ENCODE data around the gene CLDN6. TPM values are rescaled to one million over a fixed set of nuclear protein-coding genes. Genes with fewer than 3 reads are reported as not detected.

CLDN6 gene
- total and polyA plus RNA-seq, 2 of the 13 experiments (the other 11 are each of a cell fraction or from before 2014, with no cell fraction given), result 5.9 to 7.6 TPM

DNA sequence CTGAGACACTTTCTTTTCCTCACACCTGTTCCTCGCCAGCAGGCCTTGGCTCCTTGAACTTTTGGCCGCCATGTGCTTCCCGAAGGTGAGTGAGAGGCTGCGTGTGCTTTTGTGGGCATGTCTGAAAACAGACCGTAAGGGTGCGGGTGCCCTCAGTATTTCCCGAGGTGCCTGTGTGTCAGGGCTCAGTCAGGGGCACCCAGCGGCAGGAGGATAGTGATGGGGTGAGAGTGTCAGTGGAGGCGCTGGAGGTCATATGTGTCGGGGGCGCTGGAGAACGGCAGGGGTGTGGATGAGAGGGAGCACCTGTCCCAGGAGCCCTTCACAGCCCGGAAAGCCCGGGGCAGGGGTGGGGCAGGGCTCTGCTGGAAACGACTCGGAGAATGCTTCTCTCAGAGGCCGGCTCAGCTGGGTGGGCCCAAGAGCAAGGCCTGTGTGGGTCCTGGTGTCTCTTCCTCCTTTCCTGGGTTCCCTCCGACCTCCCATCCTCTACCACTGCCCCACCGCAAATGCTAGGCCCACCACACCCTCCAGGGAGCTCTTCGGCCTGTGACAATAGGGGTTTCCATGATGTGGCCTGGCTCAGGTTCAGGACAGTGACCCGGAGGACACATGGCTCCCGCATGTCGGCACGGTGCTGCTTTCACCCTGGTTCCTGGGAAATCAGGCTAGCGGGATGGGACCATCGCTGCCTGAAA is 47.9 kb upstream of the CLDN6 start (continued):
- TF ChIP-seq, protein P1, sequence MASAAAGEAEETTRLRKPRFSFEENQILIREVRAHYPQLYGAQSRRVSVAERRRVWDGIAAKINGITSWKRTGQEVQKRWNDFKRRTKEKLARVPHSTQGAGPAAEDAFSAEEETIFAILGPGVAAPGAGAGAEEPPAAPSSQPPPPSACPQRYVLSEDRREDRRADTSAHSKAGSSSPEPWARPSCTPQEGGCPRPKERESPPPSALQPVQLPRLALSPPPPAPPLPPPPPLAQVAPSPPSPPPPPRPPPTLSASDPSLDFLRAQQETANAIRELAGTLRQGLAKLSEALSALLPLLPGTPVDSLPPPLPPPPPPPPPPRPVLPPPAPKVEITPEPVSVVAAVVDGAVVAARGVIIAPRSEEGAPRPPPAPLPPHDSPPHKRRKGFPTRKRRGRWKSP (CRISPR knock-in tag; IDR thresholded peaks at IDR 0.05), result no peak
- TF ChIP-seq NFKB2 (CRISPR knock-in tag; IDR thresholded peaks at IDR 0.05; ENCODE audit: borderline replicate concordance) (peak; percentile 79; the same call in 1 of the 2 replicates), YEATS4 (CRISPR knock-in tag; IDR thresholded peaks at IDR 0.05; ENCODE audit: borderline replicate concordance) (peak; percentile 42), ZNF775 (CRISPR knock-in tag; IDR thresholded peaks at IDR 0.05; ENCODE audit: borderline replicate concordance) (peak; percentile 70), ZSCAN25 (CRISPR knock-in tag; IDR thresholded peaks at IDR 0.05) (peak; percentile 72; the same call in 1 of the 2 replicates), POGZ (CRISPR knock-in tag; IDR thresholded peaks at IDR 0.05) (no peak), CBX5 (CRISPR knock-in tag; IDR thresholded peaks at IDR 0.05; ENCODE audit: borderline replicate concordance) (no peak), HMG20B (CRISPR knock-in tag; conservative IDR thresholded peaks at IDR 0.05) (no peak), ZNF317 (CRISPR knock-in tag; IDR thresholded peaks at IDR 0.05) (0 out of 2 replicates have a peak, but pooled peaks have one; percentile 3), SNRNP70 (IDR thresholded peaks at IDR 0.05; ENCODE audit: low read depth, low read length) (no peak), FOXC1 (CRISPR knock-in tag; IDR thresholded peaks at IDR 0.05; ENCODE audit: borderline replicate concordance) (no peak), HOXA3 (CRISPR knock-in tag; IDR thresholded peaks at IDR 0.05) (peak; percentile 27; the same call in 1 of the 2 replicates), KDM3A (CRISPR knock-in tag; IDR thresholded peaks at IDR 0.05; ENCODE audit: low read depth) (no peak), ZNF253 (CRISPR knock-in tag; IDR thresholded peaks at IDR 0.05; ENCODE audit: borderline replicate concordance) (no peak), ZNF615 (CRISPR knock-in tag; IDR thresholded peaks at IDR 0.05; ENCODE audit: borderline replicate concordance) (no peak), ZNF441 (CRISPR knock-in tag; IDR thresholded peaks at IDR 0.05; ENCODE audit: borderline replicate concordance) (peak; percentile 25; the same call in 1 of the 2 replicates), MXD4 (CRISPR knock-in tag; IDR thresholded peaks at IDR 0.05) (0 out of 2 replicates have a peak, but pooled peaks have one; percentile 34), ZNF879 (CRISPR knock-in tag; IDR thresholded peaks at IDR 0.05) (0 out of 2 replicates have a peak, but pooled peaks have one; percentile 52), HHEX (CRISPR knock-in tag; IDR thresholded peaks at IDR 0.05) (no peak), ARNT (IDR thresholded peaks at IDR 0.05) (no peak), TOE1 (CRISPR knock-in tag; IDR thresholded peaks at IDR 0.05) (no peak), SALL2 (CRISPR knock-in tag; IDR thresholded peaks at IDR 0.05) (peak; percentile 35; the same call in 1 of the 2 replicates)
- TF ChIP-seq, protein P2, sequence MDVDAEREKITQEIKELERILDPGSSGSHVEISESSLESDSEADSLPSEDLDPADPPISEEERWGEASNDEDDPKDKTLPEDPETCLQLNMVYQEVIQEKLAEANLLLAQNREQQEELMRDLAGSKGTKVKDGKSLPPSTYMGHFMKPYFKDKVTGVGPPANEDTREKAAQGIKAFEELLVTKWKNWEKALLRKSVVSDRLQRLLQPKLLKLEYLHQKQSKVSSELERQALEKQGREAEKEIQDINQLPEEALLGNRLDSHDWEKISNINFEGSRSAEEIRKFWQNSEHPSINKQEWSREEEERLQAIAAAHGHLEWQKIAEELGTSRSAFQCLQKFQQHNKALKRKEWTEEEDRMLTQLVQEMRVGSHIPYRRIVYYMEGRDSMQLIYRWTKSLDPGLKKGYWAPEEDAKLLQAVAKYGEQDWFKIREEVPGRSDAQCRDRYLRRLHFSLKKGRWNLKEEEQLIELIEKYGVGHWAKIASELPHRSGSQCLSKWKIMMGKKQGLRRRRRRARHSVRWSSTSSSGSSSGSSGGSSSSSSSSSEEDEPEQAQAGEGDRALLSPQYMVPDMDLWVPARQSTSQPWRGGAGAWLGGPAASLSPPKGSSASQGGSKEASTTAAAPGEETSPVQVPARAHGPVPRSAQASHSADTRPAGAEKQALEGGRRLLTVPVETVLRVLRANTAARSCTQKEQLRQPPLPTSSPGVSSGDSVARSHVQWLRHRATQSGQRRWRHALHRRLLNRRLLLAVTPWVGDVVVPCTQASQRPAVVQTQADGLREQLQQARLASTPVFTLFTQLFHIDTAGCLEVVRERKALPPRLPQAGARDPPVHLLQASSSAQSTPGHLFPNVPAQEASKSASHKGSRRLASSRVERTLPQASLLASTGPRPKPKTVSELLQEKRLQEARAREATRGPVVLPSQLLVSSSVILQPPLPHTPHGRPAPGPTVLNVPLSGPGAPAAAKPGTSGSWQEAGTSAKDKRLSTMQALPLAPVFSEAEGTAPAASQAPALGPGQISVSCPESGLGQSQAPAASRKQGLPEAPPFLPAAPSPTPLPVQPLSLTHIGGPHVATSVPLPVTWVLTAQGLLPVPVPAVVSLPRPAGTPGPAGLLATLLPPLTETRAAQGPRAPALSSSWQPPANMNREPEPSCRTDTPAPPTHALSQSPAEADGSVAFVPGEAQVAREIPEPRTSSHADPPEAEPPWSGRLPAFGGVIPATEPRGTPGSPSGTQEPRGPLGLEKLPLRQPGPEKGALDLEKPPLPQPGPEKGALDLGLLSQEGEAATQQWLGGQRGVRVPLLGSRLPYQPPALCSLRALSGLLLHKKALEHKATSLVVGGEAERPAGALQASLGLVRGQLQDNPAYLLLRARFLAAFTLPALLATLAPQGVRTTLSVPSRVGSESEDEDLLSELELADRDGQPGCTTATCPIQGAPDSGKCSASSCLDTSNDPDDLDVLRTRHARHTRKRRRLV (CRISPR knock-in tag; IDR thresholded peaks at IDR 0.05), result 0 out of 2 replicates have a peak, but pooled peaks have one; percentile 58
- TF ChIP-seq, protein P3, sequence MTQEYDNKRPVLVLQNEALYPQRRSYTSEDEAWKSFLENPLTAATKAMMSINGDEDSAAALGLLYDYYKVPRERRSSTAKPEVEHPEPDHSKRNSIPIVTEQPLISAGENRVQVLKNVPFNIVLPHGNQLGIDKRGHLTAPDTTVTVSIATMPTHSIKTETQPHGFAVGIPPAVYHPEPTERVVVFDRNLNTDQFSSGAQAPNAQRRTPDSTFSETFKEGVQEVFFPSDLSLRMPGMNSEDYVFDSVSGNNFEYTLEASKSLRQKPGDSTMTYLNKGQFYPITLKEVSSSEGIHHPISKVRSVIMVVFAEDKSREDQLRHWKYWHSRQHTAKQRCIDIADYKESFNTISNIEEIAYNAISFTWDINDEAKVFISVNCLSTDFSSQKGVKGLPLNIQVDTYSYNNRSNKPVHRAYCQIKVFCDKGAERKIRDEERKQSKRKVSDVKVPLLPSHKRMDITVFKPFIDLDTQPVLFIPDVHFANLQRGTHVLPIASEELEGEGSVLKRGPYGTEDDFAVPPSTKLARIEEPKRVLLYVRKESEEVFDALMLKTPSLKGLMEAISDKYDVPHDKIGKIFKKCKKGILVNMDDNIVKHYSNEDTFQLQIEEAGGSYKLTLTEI (CRISPR knock-in tag; conservative IDR thresholded peaks at IDR 0.05), result no peak
